ENCODE results near the gene BCL2L12.
A peak's percentile ranks its signal among the peaks of the same experiment; 100 is the strongest.
"Not testable (repeated sequence)": the region's sequence is repeated elsewhere in the genome, so short reads cannot be mapped to it uniquely, and the experiment has no call there.

BCL2L12 gene

GRCh38 chr19:49712397-49712859, 46.7 kb downstream of the BCL2L12 start:
- H3K27ac ChIP-seq: peak overlapping the region; percentile 70
- TF ChIP-seq CTCF (conservative IDR thresholded peaks at IDR 0.05): no peak

GRCh38 chr19:49713236-49713845, 47.6 kb downstream of the BCL2L12 start:
- H3K27ac ChIP-seq: peak overlapping the region; percentile 70
- TF ChIP-seq CTCF (conservative IDR thresholded peaks at IDR 0.05): no peak

GRCh38 chr19:49716154-49716553, 50.4 kb downstream of the BCL2L12 start:
- TF ChIP-seq CTCF (conservative IDR thresholded peaks at IDR 0.05): no peak
- H3K27ac ChIP-seq: no peak overlapping the region

GRCh38 chr19:49718511-49718910, 52.8 kb downstream of the BCL2L12 start:
- TF ChIP-seq CTCF (conservative IDR thresholded peaks at IDR 0.05): no peak
- H3K27ac ChIP-seq: no peak overlapping the region

- TF ChIP-seq CTCF (conservative IDR thresholded peaks at IDR 0.05): no peak
- H3K27ac ChIP-seq: no peak overlapping the region
Measured at GRCh38 chr19:49718991-49719390, 53.3 kb downstream of the BCL2L12 start.

- H3K27ac ChIP-seq: not testable (repeated sequence)
Measured at GRCh38 chr19:49719420-49719819, 53.7 kb downstream of the BCL2L12 start.

Data from VCaP (cell line).